Epithelial cell of esophagus (primary cell): Measurements from ENCODE around the gene MAGEF1.
A peak's percentile ranks its signal among the peaks of the same experiment; 100 is the strongest.

Source experiments
- DNase-seq: peaks from one replicate; pipeline ENCODE4 v3.0.0; 2010; ENCODE audit warnings: low read depth
- H3K4me3 ChIP-seq: 2 replicates; pipeline ENCODE4 v1.5.1; 2011; ENCODE audit warnings: mild to moderate bottlenecking, low read length, control low read depth
- CTCF ChIP-seq: IDR thresholded peaks from 2 replicates; pipeline ENCODE4 v1.5.1; 2011; ENCODE audit warnings: low read depth, mild to moderate bottlenecking, low read length, control low read depth, inconsistent platforms; ENCODE audit not compliant: insufficient read depth; ENCODE audit errors: missing control alignments

Gene MAGEF1

GRCh38 chr3:184741259-184741556, 29.3 kb upstream of the MAGEF1 start:
- peak; percentile 93 for DNase-seq
- TF ChIP-seq CTCF = no peak
- peak overlapping the region; percentile 18 for H3K4me3 ChIP-seq

- peak overlapping the region; percentile 18 for H3K4me3 ChIP-seq
- DNase-seq = peak; percentile 98
- TF ChIP-seq CTCF = no peak
Observed at GRCh38 chr3:184740509-184741258, 28.8 kb upstream of the MAGEF1 start.

- no peak for TF ChIP-seq CTCF
- peak; percentile 62 for DNase-seq
- H3K4me3 ChIP-seq = no peak overlapping the region
Observed at GRCh38 chr3:184739594-184740505, 28.0 kb upstream of the MAGEF1 start.

- TF ChIP-seq CTCF = no peak
- no peak for DNase-seq
- no peak overlapping the region for H3K4me3 ChIP-seq
Observed at GRCh38 chr3:184738982-184739381, 27.1 kb upstream of the MAGEF1 start.

GRCh38 chr3:184738506-184738890, 26.6 kb upstream of the MAGEF1 start:
- TF ChIP-seq CTCF = no peak
- DNase-seq = no peak
- no peak overlapping the region for H3K4me3 ChIP-seq

GRCh38 chr3:184737641-184738505, 26.0 kb upstream of the MAGEF1 start:
- DNase-seq = peak; percentile 97
- no peak overlapping the region for H3K4me3 ChIP-seq
- TF ChIP-seq CTCF = no peak
